SKM-1 (cell line): ENCODE results near the gene RPL13.
A peak's percentile ranks its signal among the peaks of the same experiment; 100 is the strongest.
"Not testable (repeated sequence)": the region's sequence is repeated elsewhere in the genome, so short reads cannot be mapped to it uniquely, and the experiment has no call there.

Source experiments
- DNase-seq: peaks from one replicate; lab custom pipeline; 2025; ENCODE audit not compliant: unreplicated experiment; lab: John Stamatoyannopoulos, UW

RPL13 gene

DNA sequence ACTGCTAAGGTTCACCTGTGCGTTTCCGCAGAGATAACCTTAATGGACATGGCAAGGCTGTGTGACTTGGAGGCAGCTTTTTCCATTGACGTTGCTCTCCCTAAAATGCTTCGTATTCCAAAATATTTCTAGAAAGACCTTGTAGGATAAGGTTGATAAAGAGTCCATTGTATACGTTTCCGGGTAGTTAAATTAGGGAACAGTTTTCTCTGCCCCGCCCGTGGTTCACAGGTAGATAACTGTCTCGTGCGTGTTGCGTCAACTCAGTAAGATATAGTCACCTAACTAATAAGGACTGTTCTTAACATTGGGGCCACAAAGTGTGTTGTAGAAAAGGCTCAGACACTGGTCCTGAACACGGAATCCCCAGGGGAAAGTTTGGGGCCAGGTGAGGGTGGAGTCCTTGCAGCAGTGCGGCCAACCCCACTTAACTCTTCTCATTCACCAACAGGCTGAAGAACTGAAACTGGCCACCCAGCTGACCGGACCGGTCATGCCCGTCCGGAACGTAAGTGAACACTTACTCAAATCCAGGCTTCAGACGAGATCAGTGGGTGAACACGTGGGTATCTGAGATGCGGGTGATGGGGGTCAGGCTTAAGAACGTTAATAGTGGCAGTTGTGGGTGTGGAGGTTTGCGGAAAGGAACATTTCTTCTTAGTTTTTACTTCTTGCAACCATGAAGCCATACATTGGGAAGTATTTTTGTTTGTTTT, 1.6 kb downstream of the RPL13 start:
- no peak for DNase-seq

DNA sequence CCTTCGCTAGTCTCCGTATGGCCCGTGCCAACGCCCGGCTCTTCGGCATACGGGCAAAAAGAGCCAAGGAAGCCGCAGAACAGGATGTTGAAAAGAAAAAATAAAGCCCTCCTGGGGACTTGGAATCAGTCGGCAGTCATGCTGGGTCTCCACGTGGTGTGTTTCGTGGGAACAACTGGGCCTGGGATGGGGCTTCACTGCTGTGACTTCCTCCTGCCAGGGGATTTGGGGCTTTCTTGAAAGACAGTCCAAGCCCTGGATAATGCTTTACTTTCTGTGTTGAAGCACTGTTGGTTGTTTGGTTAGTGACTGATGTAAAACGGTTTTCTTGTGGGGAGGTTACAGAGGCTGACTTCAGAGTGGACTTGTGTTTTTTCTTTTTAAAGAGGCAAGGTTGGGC, 2.5 kb downstream of the RPL13 start:
- no peak for DNase-seq

DNA sequence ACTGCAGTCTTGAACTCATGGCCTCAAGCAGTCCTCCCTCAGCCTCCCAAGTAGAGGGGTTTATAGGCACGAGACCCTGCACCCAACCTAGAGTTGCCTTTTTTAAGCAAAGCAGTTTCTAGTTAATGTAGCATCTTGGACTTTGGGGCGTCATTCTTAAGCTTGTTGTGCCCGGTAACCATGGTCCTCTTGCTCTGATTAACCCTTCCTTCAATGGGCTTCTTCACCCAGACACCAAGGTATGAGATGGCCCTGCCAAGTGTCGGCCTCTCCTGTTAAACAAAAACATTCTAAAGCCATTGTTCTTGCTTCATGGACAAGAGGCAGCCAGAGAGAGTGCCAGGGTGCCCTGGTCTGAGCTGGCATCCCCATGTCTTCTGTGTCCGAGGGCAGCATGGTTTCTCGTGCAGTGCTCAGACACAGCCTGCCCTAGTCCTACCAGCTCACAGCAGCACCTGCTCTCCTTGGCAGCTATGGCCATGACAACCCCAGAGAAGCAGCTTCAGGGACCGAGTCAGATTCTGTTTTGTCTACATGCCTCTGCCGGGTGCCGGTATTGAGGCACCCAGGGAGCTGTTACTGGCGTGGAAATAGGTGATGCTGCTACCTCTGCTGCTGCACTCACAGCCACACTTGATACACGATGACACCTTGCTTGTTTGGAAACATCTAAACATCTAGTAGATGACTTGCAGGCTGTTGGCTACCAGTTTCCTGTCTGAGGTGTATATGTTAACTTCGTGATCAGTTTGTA, 3.3 kb downstream of the RPL13 start:
- DNase-seq = no peak

DNA sequence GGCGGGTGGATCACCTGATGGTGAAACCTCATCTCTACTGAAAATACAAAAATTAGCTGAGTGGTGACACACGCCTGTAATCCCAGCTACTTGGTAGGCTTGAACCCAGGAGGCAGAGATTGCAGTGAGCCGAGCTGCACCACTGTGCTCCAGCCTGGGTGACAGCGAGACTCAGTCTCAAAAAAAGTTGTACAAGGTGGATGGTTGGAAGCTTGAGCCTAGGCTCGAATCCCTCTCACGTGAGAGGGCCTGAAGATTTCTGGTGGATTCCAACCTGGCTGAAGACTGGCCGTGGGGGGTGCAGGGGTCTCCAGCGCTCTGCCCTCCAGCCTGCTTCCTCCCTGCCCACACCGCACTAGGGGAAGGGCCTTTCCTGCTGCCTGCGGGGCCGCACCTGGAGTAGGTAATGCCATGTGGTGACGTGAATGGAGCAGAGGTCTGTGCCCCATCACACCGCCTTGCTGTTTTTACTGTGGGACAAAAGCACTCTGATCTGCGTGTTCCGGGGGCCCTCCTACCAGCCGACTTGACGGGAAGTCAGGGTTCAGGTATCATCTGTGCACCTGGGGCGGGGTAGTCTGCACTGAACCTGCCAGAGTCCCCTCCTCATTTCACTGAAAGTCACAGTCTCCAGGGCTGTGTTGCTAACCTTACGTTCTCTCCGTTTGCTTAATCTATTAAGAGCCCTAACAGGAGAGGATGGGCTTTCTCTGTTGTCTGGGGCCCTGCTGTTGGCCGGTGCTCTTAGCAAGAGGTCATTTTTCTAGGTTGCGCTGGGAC, 4.2 kb downstream of the RPL13 start:
- DNase-seq = no peak

DNA sequence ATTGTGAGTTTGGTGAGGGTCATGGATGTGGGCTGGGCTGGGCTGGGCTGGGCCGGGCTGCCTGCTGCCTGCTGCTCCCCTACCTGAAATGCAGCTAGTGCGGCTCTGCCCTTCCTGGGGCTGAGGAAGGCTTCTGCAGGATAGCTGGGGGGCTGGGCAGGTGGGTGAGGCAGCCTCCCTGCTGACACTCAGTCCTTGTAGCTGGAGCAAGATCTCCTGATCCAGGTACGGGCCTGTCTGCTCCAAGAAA, 4.7 kb downstream of the RPL13 start:
- no peak for DNase-seq

DNA sequence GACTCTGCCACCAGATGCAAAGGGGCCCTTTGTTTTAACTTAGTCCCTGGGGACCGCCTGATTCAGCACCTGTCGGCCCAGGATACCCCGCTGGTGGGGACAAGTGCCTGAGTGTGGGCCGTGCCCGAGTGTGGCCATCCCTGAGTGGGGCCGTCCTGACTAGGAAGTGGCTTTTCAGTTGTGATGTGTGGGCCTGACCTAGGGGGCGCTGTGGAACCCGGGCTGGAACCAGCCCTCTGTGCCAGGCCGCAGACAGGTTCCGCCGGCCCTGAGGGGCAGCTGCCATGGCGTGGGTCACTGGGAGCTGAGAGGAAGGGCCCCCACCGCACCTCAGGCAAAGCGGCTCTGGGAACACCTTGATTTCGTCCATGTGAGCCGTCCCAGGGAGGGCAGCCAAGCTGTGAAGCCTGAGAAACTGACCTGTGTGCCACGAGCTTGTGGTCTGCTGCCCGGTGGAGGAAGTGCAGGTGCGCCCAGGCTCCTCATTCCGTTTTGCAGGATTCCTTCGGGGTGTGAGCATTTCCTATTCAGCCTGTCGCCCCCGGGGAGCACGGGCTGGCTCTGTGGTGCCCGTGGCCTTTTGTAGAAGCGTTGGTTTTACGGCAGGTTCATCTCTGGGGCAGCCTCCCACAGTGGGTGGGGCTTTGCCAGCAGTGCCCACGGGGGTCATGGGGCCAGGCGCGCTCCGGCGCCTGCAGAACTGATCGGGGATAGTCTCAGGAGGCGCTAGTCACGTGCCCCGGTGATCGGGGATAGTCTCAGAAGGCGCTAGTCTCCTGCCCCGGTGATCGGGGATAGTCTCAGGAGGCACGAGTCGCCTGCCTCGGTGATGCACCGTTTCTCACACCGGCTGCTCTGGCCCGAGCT, 5.3 kb downstream of the RPL13 start:
- peak; percentile 50 for DNase-seq

DNA sequence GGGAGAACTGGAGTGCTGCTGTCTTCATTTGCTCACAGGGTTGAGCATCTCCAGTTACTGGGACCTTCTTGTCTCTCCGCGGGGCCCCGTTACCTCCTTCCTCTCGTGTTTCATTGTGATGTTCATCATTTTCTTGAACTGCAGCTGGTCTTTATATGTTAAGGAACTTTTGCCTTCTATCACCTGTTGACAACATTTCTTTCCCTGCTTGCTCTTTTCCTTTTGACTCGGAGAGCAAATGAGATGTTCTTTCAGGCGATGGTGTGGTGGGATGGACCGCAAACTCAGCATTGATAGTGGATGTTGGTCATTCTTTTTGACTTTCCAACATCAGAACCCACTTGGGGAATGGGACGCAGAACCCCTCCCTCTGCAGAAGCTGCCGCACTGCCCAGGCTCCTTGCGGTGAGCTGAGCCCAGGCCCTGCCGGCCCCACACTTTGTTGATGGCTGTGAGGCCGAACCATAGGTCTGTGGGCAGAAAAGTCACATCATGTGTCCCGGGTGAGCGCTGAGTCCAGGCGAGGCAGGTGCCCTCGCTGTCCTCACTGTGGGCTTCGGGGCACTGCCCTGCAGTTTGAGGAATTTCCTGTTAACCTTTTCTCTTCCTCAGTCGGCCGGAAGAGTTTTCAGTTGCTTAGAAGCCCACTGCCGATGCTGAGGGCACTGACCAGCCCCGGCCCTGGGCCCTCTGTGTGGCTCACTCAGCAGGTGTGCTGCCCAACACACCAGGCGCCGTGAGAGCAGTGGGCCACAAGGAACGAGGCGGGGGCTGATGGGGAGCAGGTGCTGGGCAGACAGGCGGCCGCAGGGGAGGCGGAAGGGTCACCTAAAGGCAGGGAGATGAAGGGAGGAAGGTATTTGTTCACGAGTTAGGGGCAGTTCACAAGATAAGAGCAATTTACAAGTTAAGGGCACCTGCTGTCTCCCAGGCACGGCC, 7.4 kb downstream of the RPL13 start:
- no peak for DNase-seq

DNA sequence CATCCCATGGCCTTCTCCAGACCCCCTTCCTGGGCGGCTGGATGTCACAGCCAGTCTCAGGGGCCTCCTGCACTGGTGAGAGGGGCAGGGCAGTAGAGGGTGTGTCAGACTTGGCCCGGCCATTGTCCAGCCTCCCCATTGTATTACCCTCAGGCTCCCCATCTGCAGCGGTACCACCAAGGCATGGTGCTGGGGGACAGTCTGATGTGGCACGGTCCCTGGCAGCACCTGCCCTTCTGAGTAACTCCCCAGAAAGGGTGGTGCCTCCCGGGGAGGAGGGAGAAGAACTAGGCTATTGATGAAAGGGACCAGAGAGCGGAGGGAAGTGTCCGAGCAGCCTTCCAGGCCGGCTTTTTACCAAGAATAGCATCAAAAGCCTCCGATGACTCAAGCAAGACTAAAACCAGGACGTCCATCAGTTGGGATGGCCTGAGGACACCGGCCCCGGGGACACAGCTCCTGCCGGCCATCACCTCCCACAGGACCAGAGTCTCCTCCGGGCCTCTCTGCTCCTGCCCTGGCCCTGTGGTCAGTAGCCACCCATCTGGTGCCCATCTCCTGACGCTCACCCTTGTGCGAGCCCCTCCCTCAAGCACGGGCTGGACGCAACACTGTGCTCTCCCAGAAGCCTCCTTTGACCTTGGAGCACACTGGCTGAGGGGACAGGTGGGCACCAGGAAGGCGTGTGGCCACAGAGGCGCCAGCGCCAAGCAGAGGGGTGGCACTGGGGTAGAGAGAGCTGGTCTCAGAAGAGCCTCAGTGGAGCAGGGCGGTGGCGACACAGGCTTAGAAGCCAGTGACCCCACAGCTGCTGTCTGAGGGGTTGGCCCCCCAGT, 9.2 kb downstream of the RPL13 start:
- no peak for DNase-seq

DNA sequence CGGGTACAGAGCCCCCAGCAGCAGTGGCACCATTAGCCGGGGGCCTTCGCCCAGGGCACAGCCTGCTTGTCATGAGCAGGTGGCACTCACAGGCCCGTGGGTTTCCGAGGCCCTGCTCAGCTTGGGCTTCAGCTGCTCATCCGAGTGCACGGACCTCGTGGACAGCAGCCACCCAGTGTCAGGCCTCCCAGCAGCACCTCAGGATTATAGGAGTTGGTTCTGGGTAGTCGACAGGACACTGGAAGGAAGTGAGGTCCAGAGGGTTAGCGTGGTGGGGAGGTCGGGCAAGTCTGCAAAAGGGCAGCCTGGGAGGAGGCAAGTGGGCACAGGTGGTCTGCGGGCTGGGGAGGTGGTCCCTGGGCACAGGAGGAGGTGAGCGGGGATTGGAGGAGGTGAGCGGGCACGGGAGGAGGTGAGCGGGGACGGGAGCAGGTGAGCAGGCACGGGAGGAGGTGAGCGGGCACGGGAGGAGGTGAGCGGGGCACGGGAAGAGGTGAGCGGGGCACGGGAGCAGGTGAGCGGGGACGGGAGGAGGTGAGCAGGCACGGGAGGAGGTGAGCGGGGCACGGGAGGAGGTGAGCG, 10.0 kb downstream of the RPL13 start:
- DNase-seq = no peak

DNA sequence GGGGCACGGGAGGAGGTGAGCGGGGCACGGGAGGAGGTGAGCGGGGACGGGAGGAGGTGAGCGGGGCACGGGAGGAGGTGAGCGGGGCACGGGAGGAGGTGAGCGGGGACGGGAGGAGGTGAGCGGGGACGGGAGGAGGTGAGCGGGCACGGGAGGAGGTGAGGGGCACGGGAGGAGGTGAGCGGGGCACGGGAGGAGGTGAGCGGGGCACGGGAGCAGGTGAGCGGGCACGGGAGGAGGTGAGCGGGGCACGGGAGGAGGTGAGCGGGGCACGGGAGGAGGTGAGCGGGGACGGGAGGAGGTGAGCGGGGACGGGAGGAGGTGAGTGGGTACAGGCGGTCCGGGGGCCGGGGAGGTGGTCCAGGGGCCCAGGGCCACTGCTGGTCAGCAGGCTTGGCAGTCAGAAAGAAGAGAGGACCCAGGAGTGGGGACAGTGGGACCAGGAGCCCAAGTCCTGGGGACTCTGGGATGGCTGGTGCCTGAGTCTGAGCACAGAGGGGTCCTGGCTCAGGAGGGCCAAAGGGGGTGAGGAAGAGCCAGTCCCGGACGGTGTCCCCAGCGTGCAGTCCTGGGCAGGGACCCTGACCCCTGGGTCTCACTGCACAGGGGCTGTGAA, 10.6 kb downstream of the RPL13 start:
- not testable (repeated sequence) for DNase-seq

DNA sequence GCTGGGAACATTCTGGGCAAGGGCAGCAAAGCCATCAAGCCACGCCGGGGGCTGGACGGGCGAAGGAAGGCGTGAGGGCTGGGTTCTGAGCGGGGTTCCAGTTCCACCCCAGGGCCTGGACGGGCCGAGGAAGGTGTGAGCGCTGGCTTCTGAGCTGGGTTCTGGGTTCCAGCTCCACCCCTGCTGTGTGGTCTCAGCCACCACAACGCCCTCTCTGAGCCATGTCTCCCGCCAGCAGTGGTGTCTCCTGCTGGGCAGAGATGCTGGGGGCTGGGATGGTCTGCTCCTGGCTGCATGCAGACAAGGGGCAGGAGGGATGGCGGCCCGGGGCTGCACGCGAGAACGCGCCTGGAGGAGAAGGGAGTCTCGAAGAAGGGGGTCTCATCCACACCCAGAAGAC, 11.2 kb downstream of the RPL13 start:
- DNase-seq = no peak

DNA sequence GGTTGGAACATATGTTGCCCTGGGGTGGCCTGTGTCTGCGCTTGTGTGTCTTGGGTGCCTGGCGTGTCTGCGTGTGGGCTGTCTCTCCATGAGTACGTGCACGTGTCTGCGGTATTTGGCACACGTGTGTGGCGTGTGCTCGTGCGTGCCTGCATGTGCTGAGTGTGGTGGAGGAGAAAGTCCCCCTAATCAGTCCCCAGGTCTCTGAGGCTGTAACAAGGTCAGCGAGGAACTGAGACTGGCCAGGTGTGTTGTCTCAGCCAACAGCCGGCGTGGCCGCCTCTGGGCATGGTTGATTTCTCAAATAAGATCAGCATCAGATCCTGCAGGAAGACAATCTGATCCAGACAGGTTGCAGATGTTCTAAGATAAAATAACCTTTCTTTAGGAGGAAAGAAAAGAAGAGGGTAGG, 11.6 kb downstream of the RPL13 start:
- DNase-seq = no peak

DNA sequence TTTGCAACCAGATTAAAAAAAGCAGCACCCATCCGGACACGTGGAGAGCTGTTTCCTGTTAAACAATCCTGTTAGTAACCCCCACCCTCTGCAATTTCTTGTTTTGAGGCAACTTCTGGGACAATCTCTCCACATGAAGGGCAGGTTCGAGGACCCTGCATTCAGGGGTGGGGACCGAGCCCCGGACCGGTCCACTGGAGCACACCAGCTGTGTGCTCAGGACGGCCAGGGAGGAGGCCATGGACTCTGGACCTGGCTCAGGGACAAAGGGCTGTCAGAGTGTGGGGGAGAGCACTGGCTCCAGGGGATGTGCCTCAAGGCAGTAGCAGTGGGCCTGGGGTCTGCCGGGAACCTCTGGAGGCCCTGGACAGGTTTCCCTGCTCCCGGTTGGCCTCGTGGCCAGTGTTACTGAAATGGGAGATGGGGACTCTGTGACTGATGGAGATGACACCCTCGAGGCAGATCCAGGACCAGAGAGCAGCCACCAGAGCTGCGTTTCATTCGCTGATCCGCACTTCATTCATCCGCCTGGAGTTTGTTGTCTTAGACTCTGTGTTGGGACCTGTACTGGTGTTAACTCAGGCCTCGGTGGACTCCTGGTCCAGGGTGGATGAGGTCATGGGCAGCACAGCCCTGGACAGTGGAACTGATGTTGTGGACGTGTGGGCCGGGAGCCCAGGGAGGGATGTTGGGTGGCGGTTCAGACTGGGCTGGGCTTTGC, 12.2 kb downstream of the RPL13 start:
- DNase-seq = no peak

DNA sequence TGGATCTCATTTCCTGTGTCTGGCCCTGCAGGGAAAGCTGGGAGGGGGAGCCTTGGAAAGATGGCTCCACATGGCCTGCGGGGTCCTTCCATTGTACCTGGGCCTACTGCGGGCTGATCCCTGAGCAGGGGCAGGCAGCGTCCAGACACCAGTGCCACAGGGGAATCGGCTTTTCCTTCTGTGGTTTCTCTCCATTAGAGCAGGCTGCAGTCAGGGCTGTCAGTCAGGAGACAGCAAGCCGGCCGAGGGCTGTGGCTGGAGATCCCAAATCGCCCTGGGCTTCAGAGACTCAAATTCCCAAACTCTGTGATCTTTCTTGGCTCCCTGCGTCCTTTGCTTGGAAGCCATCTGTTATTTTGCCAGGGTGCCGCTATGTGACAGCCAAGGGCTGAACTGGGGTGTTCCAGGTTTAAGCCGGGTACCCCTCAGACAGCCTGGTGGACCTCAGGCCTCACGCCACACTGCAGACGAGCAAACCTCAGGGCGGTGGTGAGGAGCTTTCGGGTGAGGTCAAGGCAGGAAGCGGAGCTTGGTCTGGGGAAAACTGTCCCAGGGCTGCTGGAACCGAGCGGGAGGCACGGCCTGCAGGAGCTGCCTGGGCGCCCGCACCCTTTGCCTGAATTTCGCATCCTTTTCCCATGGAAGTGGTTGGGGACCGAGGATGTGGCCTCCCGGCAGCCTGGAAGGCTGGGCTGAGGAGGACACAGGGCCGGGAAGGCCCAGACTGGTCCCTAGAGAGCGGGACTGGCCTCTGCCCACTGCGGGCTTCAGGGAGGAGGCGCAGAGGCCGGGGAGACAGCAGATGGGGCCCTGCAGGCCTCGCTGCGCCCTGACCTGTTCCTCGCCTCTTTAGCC, 13.6 kb downstream of the RPL13 start:
- no peak for DNase-seq

DNA sequence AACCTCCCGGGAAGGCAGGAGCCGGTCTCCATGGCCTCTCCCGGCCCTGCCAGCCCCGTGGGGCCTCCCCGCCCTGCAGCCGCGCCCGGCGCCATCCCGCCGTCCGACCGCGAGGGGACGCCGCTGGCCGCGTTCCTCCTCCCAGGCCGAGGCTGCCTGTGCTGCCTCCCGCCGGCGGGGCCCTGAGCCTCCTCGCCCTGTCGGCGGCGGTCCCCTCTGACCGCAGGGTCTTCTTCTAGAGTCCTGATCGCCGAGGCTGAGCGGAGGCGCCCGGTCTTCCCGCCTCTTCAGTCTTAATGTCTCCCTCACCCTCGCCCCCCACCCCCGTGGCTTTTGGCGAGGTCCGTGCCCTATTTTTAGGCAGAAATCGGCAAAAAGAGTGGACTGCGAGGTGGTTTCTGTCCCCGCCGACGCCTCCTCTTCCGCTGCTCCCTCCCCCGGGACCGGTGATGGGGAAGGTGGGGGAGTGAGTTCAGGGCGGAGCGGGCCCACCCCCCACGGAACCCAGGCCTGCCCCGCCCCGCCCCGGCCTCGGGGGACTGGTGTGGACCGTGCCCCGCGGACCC, 14.3 kb downstream of the RPL13 start:
- peak; percentile 68 for DNase-seq
